CD4-positive, alpha-beta T cell treated with Interleukin-12 subunit alpha and Interleukin-12 subunit beta, for 1 hour (primary cell): Measurements from ENCODE around the gene TEKT1.
"Not testable (repeated sequence)": the region's sequence is repeated elsewhere in the genome, so short reads cannot be mapped to it uniquely, and the experiment has no call there.

ENCODE experiments used
- DNase-seq: peaks from one replicate; pipeline ENCODE4 v3.0.0-alpha.2; 2020

TEKT1 gene

DNA sequence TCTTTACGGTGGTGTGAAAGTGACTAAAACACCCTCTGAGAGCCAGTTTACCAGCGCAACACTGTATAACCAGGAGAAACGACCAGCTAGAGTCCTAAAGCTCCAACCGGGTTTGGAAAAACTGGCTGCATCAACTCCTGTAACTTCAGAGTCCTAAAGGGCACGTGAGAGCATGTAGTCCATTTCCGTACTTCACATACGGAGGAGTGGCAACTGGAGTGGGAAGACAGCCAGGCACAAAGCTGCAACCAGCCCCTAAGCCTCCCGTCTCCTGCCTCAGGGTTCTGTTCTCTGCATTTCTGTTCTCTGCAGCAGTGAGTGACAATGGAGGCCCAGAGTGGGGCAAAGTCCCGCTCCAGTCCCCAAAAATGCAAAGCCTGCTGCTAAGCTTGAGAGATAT, 19.2 kb downstream of the TEKT1 start:
- no peak for DNase-seq

DNA sequence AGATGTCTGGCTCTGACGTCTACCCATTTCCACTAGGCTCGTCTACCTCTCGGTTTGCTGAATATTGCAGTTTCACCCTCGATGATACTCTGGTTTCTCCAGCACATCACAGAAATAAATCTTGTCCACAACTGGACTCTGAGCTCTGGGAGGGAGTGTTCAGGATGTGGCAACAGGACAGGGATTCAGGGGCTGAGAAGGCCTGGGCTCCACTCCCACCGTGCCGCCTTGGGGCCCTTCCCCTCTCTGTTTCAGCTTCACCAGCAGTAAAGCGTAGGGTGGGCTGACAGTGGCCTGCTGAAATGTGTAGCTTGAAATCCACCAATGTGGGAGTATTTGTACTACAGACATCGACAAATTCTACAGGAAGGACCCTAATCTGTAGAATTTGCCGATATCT, 20.0 kb downstream of the TEKT1 start:
- DNase-seq, result no peak

DNA sequence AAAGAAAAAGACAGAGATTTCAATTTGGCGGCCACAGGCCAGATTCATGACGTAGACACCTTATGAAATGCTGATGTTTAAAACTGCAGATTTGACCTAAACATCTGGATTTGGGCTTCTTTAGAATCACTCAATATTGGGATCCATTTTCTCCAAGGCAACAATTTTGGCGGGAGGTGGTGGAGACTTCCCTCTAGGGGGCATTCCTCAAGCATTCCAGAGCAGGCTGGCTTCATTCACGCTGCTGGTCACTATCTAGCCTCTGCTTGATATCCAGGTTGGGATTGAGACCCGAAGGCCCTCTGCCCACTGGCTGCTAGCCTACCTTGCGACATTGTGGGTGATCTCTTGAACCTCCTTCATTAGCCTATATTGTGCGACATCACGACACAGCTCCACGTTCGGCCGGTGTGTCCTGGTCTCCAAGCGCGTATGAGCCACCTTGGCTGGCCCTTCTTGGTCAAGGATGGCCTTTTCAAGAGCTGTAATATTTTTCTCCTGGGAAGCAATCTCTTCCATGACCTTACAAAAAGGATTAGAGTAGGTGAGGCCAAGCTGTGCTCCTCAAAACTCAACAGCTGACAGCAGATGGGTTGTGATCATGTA, 31.0 kb downstream of the TEKT1 start:
- DNase-seq, result no peak

DNA sequence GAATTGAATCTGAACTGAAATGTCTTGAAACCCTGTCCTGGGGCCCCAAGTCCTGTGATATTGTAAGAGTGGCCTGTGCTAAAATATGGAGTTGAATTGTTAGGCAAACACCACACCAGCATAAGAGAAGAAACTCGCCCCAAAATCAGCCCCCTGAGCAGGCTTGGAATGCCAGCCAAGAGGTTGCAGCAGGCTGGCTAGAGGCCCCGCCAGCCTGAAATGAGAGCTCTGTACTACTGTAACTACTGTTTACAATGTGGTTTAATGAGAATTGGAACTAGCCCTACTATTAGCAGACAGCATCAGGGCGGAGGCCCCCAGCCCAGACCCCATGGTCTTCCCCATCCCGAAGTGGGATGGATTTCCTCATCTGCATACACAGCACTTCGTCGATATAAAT, 31.8 kb downstream of the TEKT1 start:
- DNase-seq, result no peak

DNA sequence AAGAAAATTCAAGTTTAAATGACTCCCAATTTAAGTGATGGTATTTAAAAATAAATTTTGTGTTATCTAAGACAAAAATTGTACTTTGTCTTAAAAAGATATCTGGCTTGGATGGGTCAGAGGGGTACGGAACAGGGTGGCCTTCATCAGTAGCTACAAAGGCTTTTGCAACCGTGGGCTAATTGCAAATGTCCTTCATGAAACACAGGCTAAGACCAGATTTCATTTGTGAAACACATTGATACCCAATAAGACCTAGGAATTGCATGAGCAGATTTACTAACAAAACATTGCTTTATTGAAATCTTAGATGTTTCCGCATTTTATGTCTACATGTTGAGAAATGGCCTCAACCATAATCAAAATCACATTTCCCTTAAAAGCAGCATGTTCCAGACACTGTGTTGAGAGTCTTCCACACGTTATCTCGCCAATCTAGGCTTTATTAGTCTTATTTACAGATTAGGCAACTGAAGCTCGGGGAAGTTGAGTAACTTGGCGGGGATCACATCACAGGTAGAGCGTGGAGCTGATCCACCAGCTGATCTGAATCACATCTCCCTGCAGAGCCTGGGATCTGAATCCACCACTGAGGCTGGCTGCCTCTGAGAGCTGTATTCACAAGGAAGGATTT, 33.7 kb downstream of the TEKT1 start:
- DNase-seq, result no peak

DNA sequence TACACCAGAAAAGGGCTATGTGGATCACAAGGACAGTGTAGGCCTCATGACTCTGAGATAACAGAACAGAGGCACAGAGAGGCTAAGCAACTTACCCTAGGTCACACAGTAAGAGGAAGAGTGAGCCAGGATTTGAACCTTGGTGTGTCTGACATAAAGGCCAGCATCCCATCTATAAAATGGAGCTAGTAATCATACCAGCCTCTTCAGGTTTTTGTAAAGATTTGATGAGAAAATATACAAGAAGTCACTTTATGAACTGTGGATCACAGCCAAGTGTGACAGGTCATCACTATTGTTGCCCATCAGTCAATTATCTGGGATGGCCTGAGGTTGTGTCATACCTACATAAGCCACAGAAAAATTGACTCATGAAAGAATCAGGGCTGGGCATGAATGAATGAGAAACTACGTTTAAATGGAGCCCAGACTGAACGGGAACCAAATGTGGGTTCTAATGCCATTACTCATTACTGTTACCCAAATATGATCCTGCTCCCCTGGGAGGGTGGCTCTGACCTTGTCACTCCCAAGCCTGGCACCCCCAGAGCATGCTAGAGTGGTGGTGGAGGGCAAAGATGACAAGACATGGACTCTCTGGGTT, 34.5 kb downstream of the TEKT1 start:
- no peak for DNase-seq

DNA sequence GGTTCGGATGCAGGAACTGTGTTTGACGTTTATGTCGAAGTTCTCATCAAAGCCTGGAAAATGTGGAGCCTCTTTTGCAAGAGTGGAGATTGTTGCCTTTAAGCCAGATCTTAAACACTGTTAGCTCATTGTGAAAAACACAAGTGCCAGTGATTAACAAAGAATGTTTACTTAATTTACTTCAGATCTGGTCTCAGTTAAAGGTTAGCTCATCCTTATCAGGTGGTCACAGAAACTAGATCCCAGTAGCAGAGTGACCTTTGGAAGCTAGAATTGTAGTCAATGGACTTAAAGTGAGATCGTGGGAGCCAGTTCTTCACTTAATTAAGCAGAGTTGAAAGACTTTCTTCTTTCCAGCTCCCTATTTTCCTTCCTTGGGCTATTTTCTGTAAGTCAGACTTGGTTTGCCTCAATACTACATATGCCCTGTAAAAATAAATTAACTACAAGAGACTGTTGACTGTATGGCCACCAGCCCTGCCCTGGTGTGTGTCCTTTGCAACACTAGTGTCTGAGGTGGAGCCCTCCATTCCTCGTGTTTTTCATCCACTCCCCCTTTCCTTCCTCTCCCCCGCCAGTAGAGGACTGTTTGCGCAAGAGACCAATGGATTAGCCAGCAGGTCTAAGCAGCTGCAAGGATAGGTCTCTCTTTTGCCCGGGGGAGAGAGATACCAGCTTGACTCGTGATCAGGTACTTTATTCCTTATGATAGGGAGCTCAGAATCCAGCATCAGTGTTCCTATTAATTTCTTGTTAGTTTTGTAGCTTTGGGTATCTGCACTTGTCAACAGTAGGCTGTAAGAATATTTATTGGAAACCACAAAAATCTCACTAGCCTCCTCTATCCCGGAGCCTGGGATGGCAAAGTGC, 35.3 kb downstream of the TEKT1 start:
- no peak for DNase-seq

DNA sequence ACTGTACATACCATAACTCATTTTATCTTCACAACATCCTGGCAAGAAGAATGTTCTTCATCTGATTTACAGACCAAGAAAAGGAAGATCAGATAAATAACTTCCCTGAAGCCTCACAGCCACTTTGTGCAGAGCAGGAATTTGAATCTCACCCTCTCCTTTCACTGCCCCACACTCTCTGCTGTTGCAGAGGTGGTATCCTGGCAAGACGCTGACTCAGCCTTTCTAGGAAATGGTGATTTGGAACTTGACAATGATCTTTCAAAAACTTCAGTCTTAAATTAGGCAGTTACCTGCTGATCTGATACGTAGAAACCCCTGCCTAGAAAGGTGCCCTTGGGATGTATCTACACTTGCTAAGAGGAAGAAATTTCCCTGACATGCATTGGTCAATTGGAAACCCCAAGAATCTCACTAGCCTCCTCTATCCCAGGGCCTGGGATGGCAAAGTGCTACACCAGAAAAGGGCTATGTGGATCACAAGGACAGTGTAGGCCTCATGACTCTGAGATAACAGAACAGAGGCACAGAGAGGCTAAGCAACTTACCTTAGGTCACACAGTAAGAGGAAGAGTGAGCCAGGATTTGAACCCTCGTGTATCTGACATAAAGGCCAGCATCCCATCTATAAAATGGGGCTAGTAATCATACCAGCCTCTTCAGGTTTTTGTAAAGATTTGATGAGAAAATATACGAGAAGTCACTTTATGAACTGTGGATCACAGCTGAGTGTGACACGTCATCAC, 37.6 kb downstream of the TEKT1 start:
- no peak for DNase-seq

DNA sequence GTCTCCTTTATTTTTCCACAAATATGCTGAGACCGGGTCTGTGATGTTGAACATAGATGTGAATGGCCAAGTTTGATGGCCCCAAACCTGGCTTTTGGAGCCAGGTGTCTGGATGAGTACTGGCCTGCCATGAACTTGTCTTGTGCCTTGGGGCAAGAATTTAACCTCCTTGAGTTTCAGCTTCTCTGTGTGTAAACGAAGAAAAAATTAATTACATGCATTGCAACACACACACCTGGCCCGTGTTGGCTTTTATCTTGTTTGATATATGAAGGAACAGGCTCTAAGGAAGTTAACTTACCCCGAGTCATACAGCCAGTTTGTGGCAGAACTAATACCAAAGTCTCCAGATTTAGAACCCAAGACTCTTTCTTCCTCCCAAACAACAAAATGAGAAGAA, 42.4 kb downstream of the TEKT1 start:
- DNase-seq, result no peak

DNA sequence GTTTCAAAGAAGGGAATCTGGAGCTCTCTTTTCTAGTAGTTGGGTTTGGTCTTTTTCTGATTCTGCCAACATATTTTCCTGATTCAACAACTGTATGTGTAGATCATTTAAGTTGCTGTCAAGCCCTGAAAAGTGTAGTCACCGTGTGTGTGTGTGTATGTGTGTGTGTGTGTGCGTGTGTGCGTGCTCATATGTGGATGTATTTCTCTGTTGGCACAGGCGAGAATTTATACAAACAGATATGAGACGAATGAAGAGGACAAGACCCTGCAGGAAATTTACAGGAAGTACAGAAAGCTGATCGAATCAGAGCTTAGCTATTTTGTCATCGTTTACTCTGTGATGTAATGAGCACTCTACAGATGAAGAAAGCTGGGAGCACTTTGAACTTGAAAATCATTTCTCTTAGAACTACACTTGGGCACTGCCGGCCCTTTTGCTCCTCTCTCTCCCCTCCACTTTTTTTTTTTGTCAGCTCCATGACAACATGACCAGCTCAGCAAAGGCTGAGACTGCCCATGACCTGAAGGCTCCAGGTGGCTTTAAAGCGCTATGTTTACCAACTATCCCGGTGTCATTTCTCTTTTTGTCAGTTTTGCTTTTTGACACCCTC, 44.3 kb downstream of the TEKT1 start:
- DNase-seq, result no peak

DNA sequence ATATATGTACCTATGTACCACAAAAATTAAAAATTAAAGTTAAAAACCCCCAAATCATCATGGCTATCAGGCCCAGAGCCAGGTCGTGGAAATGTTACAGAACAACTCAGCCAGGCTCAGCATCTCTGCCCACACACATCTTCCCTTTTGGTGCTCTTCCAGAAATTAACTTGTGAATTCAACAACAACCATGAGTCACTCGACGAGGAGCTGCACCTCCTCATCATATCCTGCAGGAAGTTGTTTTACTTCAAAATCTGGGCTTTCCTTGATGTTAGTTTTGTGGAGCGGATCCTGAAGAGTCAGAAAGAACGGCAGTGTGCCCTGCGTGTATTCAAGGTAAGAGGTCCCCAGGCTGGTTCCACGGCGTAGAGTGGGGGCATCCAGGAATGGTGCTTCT, 44.9 kb downstream of the TEKT1 start:
- DNase-seq, result no peak

DNA sequence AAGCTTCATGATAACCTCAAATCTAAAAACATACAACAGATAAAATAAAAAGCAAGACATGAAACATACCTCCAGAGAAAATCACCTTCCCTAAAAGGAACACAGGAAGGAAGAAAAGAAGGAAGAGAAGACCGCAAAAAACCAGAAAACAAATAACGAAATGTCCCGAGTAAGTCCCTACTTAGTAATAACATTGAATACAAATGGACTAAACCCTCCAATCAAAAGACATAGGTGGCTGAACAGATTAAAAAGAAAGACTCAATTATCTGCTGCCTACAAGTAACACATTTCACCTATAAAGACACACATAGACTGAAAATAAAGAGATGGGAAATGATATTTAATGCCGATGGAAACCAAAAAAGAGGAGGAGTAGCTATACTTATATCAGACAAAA, 49.3 kb downstream of the TEKT1 start:
- no peak for DNase-seq

DNA sequence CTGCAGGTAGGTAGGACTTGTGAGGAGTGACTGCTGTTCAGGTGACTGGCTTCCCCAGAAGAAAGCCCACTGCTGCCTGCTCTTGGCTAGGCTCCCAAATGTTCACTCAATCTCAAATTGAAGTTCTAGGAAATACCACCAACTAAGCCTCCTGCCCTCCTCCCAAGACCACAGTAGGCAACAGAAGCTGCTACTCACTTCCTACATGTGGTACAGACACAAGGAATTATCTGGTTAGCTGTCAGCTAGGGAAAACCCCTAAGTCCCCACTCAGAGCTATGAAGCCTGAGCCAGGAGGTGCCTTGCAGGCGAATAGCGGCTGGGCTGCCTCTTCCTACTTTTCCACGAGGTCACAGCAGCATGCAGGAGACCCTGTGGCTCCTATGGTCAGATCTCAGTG, 50.6 kb downstream of the TEKT1 start:
- DNase-seq, result no peak

DNA sequence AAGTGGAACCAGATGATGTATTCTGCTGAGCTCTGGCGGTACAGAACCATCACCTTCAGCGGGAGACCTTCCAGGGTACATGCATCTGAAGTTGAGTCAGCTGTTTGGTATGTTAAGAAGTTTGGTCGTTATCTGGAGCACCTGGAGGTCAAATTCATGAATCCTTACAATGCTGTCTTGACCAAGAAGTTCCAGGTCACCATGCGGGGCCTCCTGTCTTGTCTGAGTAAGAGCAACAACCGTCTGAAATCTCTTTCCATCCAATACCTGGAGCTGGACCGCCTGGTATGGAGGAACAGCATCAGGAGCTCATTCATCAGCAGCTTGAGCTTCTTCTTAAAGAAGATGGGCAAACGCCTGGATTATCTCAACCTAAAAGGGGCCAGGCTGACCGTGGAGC, 51.5 kb downstream of the TEKT1 start:
- no peak for DNase-seq

DNA sequence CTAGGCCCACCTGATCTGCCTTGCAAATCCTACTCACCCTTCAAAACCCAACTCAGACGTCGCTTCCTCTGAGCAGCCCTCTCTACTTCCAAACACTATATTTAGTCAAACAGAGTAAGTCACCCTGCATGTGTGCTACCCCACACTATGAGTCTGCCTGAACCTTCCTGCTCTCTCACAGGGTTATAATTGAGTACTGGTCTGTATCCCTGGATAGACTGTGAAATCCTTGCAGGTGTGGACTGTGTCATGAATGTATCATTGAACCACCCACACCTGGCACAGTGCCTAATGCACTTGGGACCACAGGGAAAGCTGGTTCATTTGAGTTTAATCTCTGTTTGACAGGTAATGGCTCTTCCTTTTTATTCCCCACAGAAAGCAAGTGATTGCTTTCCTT, 52.1 kb downstream of the TEKT1 start:
- DNase-seq, result no peak

DNA sequence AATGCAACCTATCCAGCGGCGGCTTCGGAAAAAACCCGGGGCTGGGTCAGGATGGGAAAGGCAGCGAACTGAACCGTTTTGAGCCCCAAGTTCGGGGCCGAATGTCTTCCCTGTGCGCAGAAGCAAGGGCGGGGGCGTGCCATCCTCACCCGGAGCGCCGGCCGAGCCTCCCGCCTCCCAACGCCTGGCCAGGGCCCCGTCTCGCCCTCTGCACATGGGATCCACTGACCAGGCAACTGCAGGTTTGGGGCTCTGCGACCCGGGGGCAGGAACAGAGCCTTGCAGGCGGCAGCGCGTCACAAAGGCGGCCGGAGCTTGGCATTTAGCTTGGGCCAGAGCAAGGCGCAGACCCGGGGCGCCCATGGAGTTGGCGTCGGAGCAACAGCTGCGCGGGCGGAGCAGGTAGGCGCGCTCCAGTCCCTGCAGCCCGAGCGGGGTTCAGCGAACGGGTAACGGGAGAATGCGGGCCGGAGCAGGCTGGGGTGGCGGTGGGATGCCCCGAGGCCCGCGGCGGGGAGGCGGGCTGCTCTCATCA, 55.6 kb downstream of the TEKT1 start, which contains the start of gene FBXO39:
Gene FBXO39, plus strand, starts transcription at position 345 of the 535 bp plus-strand sequence. CDS start 3,654 bp downstream, outside the sequence.
- DNase-seq, result no peak

DNA sequence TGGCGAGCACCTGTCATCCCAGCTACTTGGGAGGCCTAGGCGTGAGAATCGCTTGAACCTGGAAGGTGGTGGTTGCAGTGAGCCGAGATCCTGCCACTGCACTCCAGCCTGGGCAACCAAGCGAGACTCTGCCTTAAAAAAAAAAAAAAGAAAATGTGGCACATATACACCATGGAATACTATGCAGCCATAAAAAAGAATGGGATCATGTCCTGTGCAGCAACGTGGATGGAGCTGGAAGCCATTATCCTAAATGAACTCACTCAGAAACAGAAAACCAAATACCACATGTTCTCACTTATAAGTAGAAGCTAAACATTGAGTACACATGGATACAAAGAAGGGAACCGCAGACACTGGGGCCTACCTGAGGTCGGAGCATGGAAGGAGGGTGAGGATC, 56.6 kb downstream of the TEKT1 start:
- DNase-seq, result not testable (repeated sequence)

DNA sequence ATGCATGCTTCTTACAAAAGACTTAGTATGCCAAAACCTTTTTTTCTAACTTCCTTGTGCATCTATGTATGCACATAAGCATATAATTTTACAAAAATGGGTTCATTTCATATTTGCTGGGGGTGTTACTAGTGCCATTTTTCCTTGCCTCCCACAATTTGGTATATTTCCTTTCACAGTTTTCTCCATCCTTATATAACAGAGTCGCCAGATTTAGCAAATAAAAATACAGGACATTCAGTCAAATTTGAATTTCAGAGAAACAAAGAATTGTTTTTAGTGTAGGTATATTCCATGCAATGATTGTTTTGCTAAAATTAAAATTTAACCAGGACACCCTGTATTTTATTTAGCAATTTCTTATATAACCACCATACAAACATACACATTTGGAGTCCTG, 59.5 kb downstream of the TEKT1 start:
- no peak for DNase-seq

DNA sequence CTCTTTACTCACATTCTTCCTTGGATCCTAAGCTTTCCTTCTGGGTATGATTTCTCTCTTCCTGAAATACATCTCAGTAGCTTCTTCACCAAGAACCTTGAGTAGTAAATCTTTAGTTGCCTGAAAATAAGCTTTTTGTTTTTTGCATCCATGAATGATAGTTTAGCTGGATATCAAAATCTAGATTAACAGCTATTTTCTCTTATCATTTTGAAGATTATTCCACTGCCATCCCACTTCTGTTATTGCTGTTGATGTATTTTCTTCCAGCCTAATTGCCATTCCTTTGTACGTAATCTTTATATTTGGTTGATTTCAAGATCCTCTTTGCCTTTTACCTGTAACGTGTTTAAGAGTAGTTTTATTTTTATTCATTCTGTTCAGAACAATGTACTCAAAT, 63.1 kb downstream of the TEKT1 start:
- DNase-seq, result no peak

DNA sequence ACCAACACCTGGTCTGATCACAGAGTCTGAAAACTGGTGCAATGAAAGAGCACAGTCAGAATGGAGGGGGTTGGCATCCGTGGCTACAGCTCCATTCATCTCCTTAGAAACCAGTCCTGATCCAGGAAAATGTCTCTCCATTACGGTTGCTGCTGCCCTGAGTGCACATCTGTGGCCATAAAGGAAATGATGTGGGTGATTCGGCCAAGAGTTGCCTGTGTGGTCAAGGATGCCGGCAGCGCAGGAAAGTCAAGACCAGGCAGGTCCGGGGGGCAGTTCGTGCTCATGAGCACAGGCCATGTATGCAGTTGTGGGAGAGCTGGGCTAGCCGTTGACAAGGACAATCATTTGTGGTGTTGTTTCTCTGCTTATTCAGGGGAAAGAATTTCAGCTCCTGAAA, 69.8 kb downstream of the TEKT1 start:
- DNase-seq, result no peak

DNA sequence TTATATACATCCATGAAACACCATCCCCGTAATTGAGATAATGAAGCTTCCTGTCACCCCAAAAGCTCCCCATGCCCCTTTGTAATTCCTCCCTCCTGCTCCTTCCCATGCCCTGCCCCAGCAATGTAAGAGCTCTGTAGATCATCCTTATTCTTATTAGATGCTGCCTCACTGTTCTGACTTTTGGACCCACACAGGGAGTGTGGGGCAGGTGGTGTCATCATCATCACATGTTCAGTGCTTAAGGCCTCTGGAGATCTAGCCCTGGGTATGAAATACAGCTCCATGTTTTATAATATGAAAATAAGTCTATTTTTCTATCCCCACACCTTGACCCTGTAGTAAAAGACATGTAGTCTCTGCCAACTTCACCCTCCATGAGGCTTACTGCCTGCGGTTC, 73.8 kb downstream of the TEKT1 start:
- no peak for DNase-seq

DNA sequence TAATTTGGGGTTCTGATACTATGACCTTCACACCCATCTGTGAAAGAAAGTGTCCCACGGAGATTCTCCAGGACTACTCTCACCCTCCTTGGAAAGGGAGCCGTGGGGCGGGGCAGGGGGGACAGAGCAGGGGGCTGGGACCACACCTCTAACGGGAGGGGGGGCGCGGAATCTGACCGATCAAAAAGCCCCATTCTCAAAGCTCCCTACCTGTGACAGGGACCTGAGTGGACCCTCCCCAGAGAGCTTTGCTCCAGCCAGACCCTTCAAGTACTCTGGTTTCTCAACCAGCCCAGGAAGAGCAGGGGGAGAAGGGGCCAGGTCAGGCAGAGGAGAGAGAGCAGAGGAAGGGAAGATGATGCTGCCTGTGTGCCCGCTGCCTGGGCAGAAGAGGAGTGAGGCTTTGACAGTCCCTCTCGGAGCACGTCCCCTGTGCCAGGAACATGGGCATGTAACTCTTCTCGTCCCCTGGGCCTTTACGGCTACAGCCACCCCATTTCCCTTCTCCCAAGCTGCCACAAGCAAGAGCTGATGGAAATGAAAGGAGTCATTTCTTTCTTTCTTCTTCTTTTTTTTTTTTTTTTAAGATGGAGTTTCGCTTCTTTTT, 75.0 kb downstream of the TEKT1 start:
- no peak for DNase-seq
